HUES64 (cell line): ENCODE measurements around the gene ANKRD40.
"Not testable (repeated sequence)": the region's sequence is repeated elsewhere in the genome, so short reads cannot be mapped to it uniquely, and the experiment has no call there.

Experiments used
- H3K27ac ChIP-seq: 2 replicates; pipeline ENCODE4 v1.7.0; 2013; ENCODE audit warnings: low read depth, low read length, inconsistent platforms
- H3K27me3 ChIP-seq: 2 replicates; pipeline ENCODE4 v1.6.1; 2013; ENCODE audit warnings: mild to moderate bottlenecking, low read length; ENCODE audit not compliant: insufficient read depth
- H3K36me3 ChIP-seq: 2 replicates; pipeline ENCODE4 v1.6.1; 2013; ENCODE audit warnings: mild to moderate bottlenecking, low read length; ENCODE audit not compliant: insufficient read depth
- H3K4me1 ChIP-seq: 2 replicates; pipeline ENCODE4 v1.6.1; 2013; ENCODE audit warnings: mild to moderate bottlenecking, low read length, moderate library complexity; ENCODE audit not compliant: insufficient read depth
- H3K4me3 ChIP-seq: 2 replicates; pipeline ENCODE4 v1.5.1; 2013; ENCODE audit warnings: mild to moderate bottlenecking, low read length, moderate library complexity
- H3K9ac ChIP-seq: 2 replicates; pipeline ENCODE4 v1.6.1; 2013; ENCODE audit warnings: mild to moderate bottlenecking, low read depth, low read length
- H3K9me3 ChIP-seq: 2 replicates; pipeline ENCODE4 v1.6.1; 2013; ENCODE audit warnings: low read depth, low read length; ENCODE audit not compliant: insufficient read depth
- WGBS: fragments of 150-250, 120-280 bp; methylation state at CpG from one replicate; pipeline ENCODE4 v1.1.7; 2013; ENCODE audit warnings: missing lambda C conversion rate; 5-methylcytosine and 5-hydroxymethylcytosine counted together

The ANKRD40 gene

GRCh38 chr17:50683434-50684287 lies 24.1 kb downstream of the ANKRD40 start:
- WGBS, result 93% methylated on average over 28 of the region's 28 CpGs
- H3K36me3 ChIP-seq, result no peaks in the 10 kb centered on the region
- no peak overlapping the region for H3K9ac ChIP-seq
- no peaks in the 10 kb centered on the region for H3K27me3 ChIP-seq
- H3K4me1 ChIP-seq, result peaks cover 13% of the 10 kb centered on the region; the same call in 1 of the 2 replicates
- H3K4me3 ChIP-seq, result no peak overlapping the region
- H3K9me3 ChIP-seq, result no peaks in the 10 kb centered on the region
- H3K27ac ChIP-seq, result no peak overlapping the region

GRCh38 chr17:50682938-50683337 lies 24.8 kb downstream of the ANKRD40 start:
- no peaks in the 10 kb centered on the region for H3K27me3 ChIP-seq
- H3K9ac ChIP-seq, result no peak overlapping the region
- WGBS, result 93% methylated on average over 3 of the region's 3 CpGs
- no peak overlapping the region for H3K27ac ChIP-seq
- no peaks in the 10 kb centered on the region for H3K9me3 ChIP-seq
- H3K4me3 ChIP-seq, result no peak overlapping the region
- peaks cover 13% of the 10 kb centered on the region; the same call in 1 of the 2 replicates for H3K4me1 ChIP-seq
- H3K36me3 ChIP-seq, result no peaks in the 10 kb centered on the region

- H3K4me1 ChIP-seq, result peaks cover 13% of the 10 kb centered on the region; the same call in 1 of the 2 replicates
- no peak overlapping the region for H3K4me3 ChIP-seq
- no peak overlapping the region for H3K9ac ChIP-seq
- 98% methylated on average over 3 of the region's 3 CpGs for WGBS
- H3K9me3 ChIP-seq, result no peaks in the 10 kb centered on the region
- no peaks in the 10 kb centered on the region for H3K27me3 ChIP-seq
- H3K36me3 ChIP-seq, result no peaks in the 10 kb centered on the region
- no peak overlapping the region for H3K27ac ChIP-seq
Measured at GRCh38 chr17:50682441-50682840, 25.3 kb downstream of the ANKRD40 start.

- Histone ChIP-seq H3K36me3 (no peaks in the 10 kb centered on the region), H3K4me3 (no peak overlapping the region), H3K9ac (no peak overlapping the region), H3K27me3 (no peaks in the 10 kb centered on the region), H3K27ac (no peak overlapping the region), H3K4me1 (peaks cover 12% of the 10 kb centered on the region; the same call in 1 of the 2 replicates), H3K9me3 (no peaks in the 10 kb centered on the region)
- WGBS, result 78% methylated on average over 27 of the region's 27 CpGs
Measured at GRCh38 chr17:50681263-50682200, 26.2 kb downstream of the ANKRD40 start.

GRCh38 chr17:50680543-50681262 lies 27.0 kb downstream of the ANKRD40 start:
- not testable (repeated sequence) for H3K9me3 ChIP-seq, H3K27ac ChIP-seq, H3K4me3 ChIP-seq, H3K9ac ChIP-seq, H3K4me1 ChIP-seq, H3K36me3 ChIP-seq, H3K27me3 ChIP-seq
- WGBS, result 89% methylated on average over 12 of the region's 12 CpGs

- H3K4me3 ChIP-seq, result no peak overlapping the region
- no peaks in the 10 kb centered on the region for H3K36me3 ChIP-seq
- H3K4me1 ChIP-seq, result peaks cover 7% of the 10 kb centered on the region; the same call in 1 of the 2 replicates
- no peaks in the 10 kb centered on the region for H3K9me3 ChIP-seq
- 92% methylated on average over 5 of the region's 5 CpGs for WGBS
- no peak overlapping the region for H3K9ac ChIP-seq
- H3K27ac ChIP-seq, result no peak overlapping the region
- H3K27me3 ChIP-seq, result no peaks in the 10 kb centered on the region
Measured at GRCh38 chr17:50680126-50680525, 27.6 kb downstream of the ANKRD40 start.

GRCh38 chr17:50679008-50679544 lies 28.6 kb downstream of the ANKRD40 start:
- H3K9ac ChIP-seq, result no peak overlapping the region
- H3K4me1 ChIP-seq, result no peaks in the 10 kb centered on the region

GRCh38 chr17:50677851-50678375 lies 29.8 kb downstream of the ANKRD40 start:
- 93% methylated on average over 12 of the region's 12 CpGs for WGBS
- H3K27me3 ChIP-seq, result no peaks in the 10 kb centered on the region
- H3K36me3 ChIP-seq, result no peaks in the 10 kb centered on the region
- no peaks in the 10 kb centered on the region for H3K4me1 ChIP-seq
- H3K9ac ChIP-seq, result no peak overlapping the region
- H3K4me3 ChIP-seq, result no peak overlapping the region
- no peak overlapping the region for H3K27ac ChIP-seq
- H3K9me3 ChIP-seq, result no peaks in the 10 kb centered on the region

More at GRCh38 chr17:50679008-50679544, 28.6 kb downstream of the ANKRD40 start:
- 94% methylated on average over 11 of the region's 11 CpGs for WGBS
- Histone ChIP-seq H3K27me3 (no peaks in the 10 kb centered on the region), H3K27ac (no peak overlapping the region), H3K36me3 (no peaks in the 10 kb centered on the region), H3K4me3 (no peak overlapping the region), H3K9me3 (no peaks in the 10 kb centered on the region)

GRCh38 chr17:50676065-50676975 lies 31.4 kb downstream of the ANKRD40 start:
- Histone ChIP-seq H3K27ac (no peak overlapping the region), H3K9me3 (no peaks in the 10 kb centered on the region), H3K9ac (no peak overlapping the region), H3K4me3 (no peak overlapping the region), H3K27me3 (no peaks in the 10 kb centered on the region), H3K36me3 (no peaks in the 10 kb centered on the region), H3K4me1 (no peaks in the 10 kb centered on the region)
- 92% methylated on average over 23 of the region's 24 CpGs for WGBS

- H3K4me3 ChIP-seq, result no peak overlapping the region
- H3K9ac ChIP-seq, result no peak overlapping the region
- no peaks in the 10 kb centered on the region for H3K4me1 ChIP-seq
- no peaks in the 10 kb centered on the region for H3K27me3 ChIP-seq
- 95% methylated on average over 7 of the region's 7 CpGs for WGBS
- H3K36me3 ChIP-seq, result no peaks in the 10 kb centered on the region
- H3K27ac ChIP-seq, result no peak overlapping the region
- H3K9me3 ChIP-seq, result no peaks in the 10 kb centered on the region
Measured at GRCh38 chr17:50675627-50676026, 32.1 kb downstream of the ANKRD40 start.
